Sigmoid colon (tissue), 4 donors: ENCODE data around the gene ROM1.

ENCODE experiments used
- CTCF ChIP-seq, 4 experiments: fragments of 450-650 bp in 3 of 4; fragments of 200-600 bp in 1 of 4; IDR thresholded peaks; one replicate each; pipeline ENCODE4 v1.5.1; 2016 to 2019; ENCODE audit warnings: antibody characterized with exemption in 4 of 4, mild to moderate bottlenecking in 3 of 4, moderate library complexity in 2 of 4
- EP300 ChIP-seq, 4 donors: sonication (generic); formaldehyde crosslinking; IDR thresholded peaks; one replicate each; pipeline ENCODE4 v1.6.1; 2017; ENCODE audit warnings: antibody characterized with exemption in 4 of 4
- POLR2AphosphoS5 ChIP-seq, 4 donors: sonication (generic); formaldehyde crosslinking; IDR thresholded peaks; one replicate each; pipeline ENCODE4 v1.6.1; 2017; ENCODE audit warnings: antibody characterized with exemption in 4 of 4

- TF ChIP-seq CTCF (IDR thresholded peaks at IDR 0.05): no peak
- no peak for TF ChIP-seq POLR2AphosphoS5 (IDR thresholded peaks at IDR 0.05)
- TF ChIP-seq EP300 (IDR thresholded peaks at IDR 0.05): no peak
Measured at GRCh38 chr11:62569611-62570010, 43.4 kb upstream of the ROM1 start.
